DOHH2 (cell line): ENCODE data around the gene EHD2.
"Not testable (repeated sequence)": the region's sequence is repeated elsewhere in the genome, so short reads cannot be mapped to it uniquely, and the experiment has no call there.

ENCODE experiments used
- H3F3A ChIP-seq: fragments of 200-600 bp; sonication (generic), shearing (Covaris generic); 2 replicates; pipeline ENCODE4 v1.6.0; 2016; ENCODE audit warnings: antibody characterized with exemption, mild to moderate bottlenecking; ENCODE audit not compliant: control insufficient read depth, insufficient read depth
- H3K27ac ChIP-seq: fragments of 200-600 bp; sonication (generic); 2 replicates; pipeline ENCODE4 v1.5.1; 2014; ENCODE audit warnings: low read depth, mild to moderate bottlenecking, low read length, moderate library complexity
- H3K27me3 ChIP-seq: fragments of 200-600 bp; sonication (generic); 2 replicates; pipeline ENCODE4 v1.6.1; 2014; ENCODE audit warnings: mild to moderate bottlenecking, low read length, mixed read lengths; ENCODE audit not compliant: control insufficient read depth
- H3K36me3 ChIP-seq: fragments of 200-600 bp; sonication (generic); 2 replicates; pipeline ENCODE4 v1.6.1; 2014; ENCODE audit warnings: mild to moderate bottlenecking, low read length, moderate library complexity, mixed read lengths; ENCODE audit not compliant: control insufficient read depth
- H3K4me1 ChIP-seq: fragments of 200-600 bp; sonication (generic); 2 replicates; pipeline ENCODE4 v1.6.1; 2014; ENCODE audit warnings: mild to moderate bottlenecking, low read length, mixed read lengths; ENCODE audit not compliant: control insufficient read depth
- H3K4me2 ChIP-seq: fragments of 200-600 bp; sonication (generic); 2 replicates; pipeline ENCODE4 v1.6.0; 2014; ENCODE audit warnings: mild to moderate bottlenecking, low read length, moderate library complexity
- H3K4me3 ChIP-seq: fragments of 200-600 bp; sonication (generic); 2 replicates; pipeline ENCODE4 v1.5.1; 2014; ENCODE audit warnings: mild to moderate bottlenecking, low read length, mixed read lengths
- H3K79me2 ChIP-seq: fragments of 200-600 bp; sonication (generic); 2 replicates; pipeline ENCODE4 v1.6.1; 2014; ENCODE audit warnings: mild to moderate bottlenecking, low read length, mixed read lengths; ENCODE audit not compliant: control insufficient read depth
- H3K9me2 ChIP-seq: fragments of 200-600 bp; sonication (generic); replicated peaks from 2 replicates; pipeline ENCODE4 v1.6.1; 2014; ENCODE audit warnings: mild to moderate bottlenecking, low read length, mixed read lengths; ENCODE audit not compliant: control insufficient read depth
- H3K9me3 ChIP-seq: fragments of 200-600 bp; sonication (generic); 2 replicates; pipeline ENCODE4 v1.6.1; 2014; ENCODE audit warnings: antibody characterized with exemption, low read length, mixed read lengths; ENCODE audit not compliant: control insufficient read depth, insufficient read depth
- H4K20me1 ChIP-seq: fragments of 200-600 bp; sonication (generic); 2 replicates; pipeline ENCODE4 v1.6.0; 2014; ENCODE audit warnings: low read depth, mild to moderate bottlenecking, antibody characterized with exemption, low read length, moderate library complexity; ENCODE audit not compliant: control insufficient read depth, insufficient read depth
- CTCF ChIP-seq: fragments of 200-600 bp; sonication (generic); IDR thresholded peaks from one replicate; pipeline ENCODE4 v1.5.1; 2014; ENCODE audit warnings: antibody characterized with exemption, mild to moderate bottlenecking, low read depth, low read length; ENCODE audit not compliant: poor library complexity, severe bottlenecking
- EZH2phosphoT487 ChIP-seq: fragments of 200-600 bp; sonication (generic); IDR thresholded peaks from 2 replicates; pipeline ENCODE4 v1.6.1; 2017; ENCODE audit warnings: borderline replicate concordance, mild to moderate bottlenecking, antibody characterized with exemption, low read length, moderate library complexity, mixed read lengths

Gene EHD2

GRCh38 chr19:47761566-47761965 lies 48.3 kb downstream of the EHD2 start:
- TF ChIP-seq CTCF (no peak), EZH2phosphoT487 (no peak)
- no peak overlapping the region for H3K27ac ChIP-seq
- no peaks in the 10 kb centered on the region for H3K79me2 ChIP-seq
- H3K4me3 ChIP-seq = no peak overlapping the region
- H3K36me3 ChIP-seq = peaks cover 26% of the 10 kb centered on the region
- no peaks in the 10 kb centered on the region for H3K4me1 ChIP-seq
- H3F3A ChIP-seq = 0 out of 2 replicates have a peak, but pooled peaks cover 3% of the 10 kb centered on the region
- H4K20me1 ChIP-seq = no peaks in the 10 kb centered on the region
- H3K9me3 ChIP-seq = no peaks in the 10 kb centered on the region
- H3K27me3 ChIP-seq = no peaks in the 10 kb centered on the region; the same call in 1 of the 2 replicates
- H3K4me2 ChIP-seq = no peak overlapping the region
- H3K9me2 ChIP-seq = no peaks in the 10 kb centered on the region

DNA sequence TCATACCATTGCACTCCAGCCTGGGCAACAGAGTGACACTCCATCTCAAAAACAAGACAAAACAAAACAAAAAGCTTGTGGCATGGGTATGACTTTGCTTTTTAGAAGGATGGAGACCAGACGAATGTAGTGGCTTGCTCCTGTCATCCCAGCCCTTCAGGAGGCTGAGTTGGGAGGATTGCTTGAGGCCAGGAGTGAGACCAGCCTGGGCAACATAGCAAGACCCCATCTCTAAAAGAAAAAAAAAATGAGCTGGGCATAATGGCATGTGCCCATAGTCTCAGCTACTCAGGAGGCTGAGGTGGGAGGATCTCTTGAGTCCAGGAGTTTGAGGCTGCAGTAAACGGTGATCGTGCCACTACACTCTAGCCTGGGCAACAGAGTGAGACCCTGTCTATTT lies 48.9 kb downstream of the EHD2 start:
- Histone ChIP-seq H3K27me3 (no peaks in the 10 kb centered on the region; the same call in 1 of the 2 replicates), H3K36me3 (peaks cover 20% of the 10 kb centered on the region), H3K79me2 (no peaks in the 10 kb centered on the region), H3K4me1 (no peaks in the 10 kb centered on the region), H4K20me1 (no peaks in the 10 kb centered on the region), H3K4me3 (no peak overlapping the region), H3F3A (0 out of 2 replicates have a peak, but pooled peaks cover 3% of the 10 kb centered on the region), H3K27ac (no peak overlapping the region), H3K9me2 (no peaks in the 10 kb centered on the region), H3K9me3 (no peaks in the 10 kb centered on the region), H3K4me2 (no peak overlapping the region)
- TF ChIP-seq CTCF (no peak), EZH2phosphoT487 (no peak)

GRCh38 chr19:47762615-47763308 lies 49.5 kb downstream of the EHD2 start:
- no peak overlapping the region for H3K4me2 ChIP-seq
- H3K79me2 ChIP-seq = no peaks in the 10 kb centered on the region
- H3K9me3 ChIP-seq = no peaks in the 10 kb centered on the region
- H3K36me3 ChIP-seq = peaks cover 14% of the 10 kb centered on the region
- H3K27me3 ChIP-seq = no peaks in the 10 kb centered on the region; the same call in 1 of the 2 replicates
- H4K20me1 ChIP-seq = no peaks in the 10 kb centered on the region
- H3K4me3 ChIP-seq = no peak overlapping the region
- H3K9me2 ChIP-seq = no peaks in the 10 kb centered on the region
- TF ChIP-seq EZH2phosphoT487 = no peak
- TF ChIP-seq CTCF = no peak
- H3K27ac ChIP-seq = no peak overlapping the region
- H3K4me1 ChIP-seq = no peaks in the 10 kb centered on the region
- H3F3A ChIP-seq = 0 out of 2 replicates have a peak, but pooled peaks cover 3% of the 10 kb centered on the region

- H3K9me3 ChIP-seq, H3K4me1 ChIP-seq, H3K27ac ChIP-seq, H3F3A ChIP-seq, H3K4me3 ChIP-seq, H4K20me1 ChIP-seq, H3K9me2 ChIP-seq, H3K36me3 ChIP-seq, H3K4me2 ChIP-seq, H3K79me2 ChIP-seq, H3K27me3 ChIP-seq: not testable (repeated sequence)
These were observed 51.5 kb downstream of the EHD2 start for GRCh38 chr19:47764705-47765104.
